Measurements from ENCODE around the gene AKNA. TPM values are rescaled to one million over a fixed set of nuclear protein-coding genes. Genes with fewer than 3 reads are reported as not detected.

AKNA gene
- total RNA-seq, 1 donor from 2014 or later = 7.1 TPM

DNA sequence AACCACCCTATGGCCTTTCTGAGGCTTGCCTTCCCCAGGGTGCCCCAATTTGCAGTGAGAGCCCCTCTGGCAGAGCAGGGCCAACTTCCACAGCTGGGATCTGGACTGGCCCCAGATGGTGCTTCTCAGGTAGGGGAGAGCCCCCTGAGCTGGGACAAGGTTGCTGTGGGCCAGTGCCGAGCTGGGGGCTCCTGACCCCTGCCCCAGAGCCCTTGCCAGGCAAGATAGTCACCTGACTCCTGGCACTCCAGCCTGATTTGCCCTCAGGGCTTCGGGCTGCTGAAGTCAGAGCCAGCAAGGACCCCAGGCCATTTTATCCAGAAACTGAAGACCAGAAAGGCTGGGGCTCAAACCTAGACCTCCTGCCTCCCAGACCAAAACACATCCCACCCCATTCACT lies 33.4 kb upstream of the AKNA start:
- no peak for ATAC-seq
- intact Hi-C loops (cut with DNase I) = no loop called here
- DNase-seq (ENCODE audit: missing footprints) = no peak

DNA sequence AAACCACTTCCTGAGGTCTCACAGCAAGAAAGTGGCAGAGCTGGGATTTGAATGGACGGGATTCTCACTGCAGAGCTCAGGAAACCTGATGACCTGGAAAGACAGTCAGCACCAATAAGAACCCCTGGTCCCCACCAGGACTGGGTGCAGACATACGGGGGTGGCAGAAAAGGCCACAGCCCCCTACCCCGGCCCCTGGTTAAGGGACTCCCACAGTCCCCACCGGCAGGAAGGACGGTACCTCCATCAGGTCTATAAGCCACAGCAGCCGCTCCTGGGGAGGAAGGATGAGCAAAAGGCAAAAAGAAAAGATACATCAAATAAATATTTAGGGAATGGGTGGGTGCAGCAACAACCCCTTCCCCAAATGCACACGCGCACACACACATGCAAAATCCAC lies 32.0 kb upstream of the AKNA start:
- DNase-seq (ENCODE audit: missing footprints) = no peak
- intact Hi-C loops (cut with DNase I) = no loop called here
- no peak for ATAC-seq

DNA sequence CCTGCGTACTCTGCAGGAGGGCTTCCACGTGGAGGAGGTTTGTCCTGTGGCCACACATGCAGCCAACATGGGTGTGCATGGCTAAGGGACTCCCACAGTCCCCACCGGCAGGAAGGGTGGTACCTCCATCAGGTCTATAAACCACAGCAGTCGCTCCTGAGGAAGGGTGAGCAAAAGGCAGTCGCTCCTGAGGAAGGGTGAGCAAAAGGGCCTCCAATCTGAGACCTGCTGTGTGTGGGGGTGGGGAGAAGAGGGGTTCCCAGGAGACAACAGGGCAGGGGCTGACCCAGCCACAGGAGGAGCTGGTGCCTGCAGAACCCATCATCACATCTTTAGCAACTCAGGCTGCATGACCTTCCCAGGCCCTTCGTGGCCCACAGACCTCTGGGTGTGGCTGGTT lies 30.3 kb upstream of the AKNA start:
- intact Hi-C loops (cut with DNase I) = no loop called here
- ATAC-seq = peak; percentile 20

DNA sequence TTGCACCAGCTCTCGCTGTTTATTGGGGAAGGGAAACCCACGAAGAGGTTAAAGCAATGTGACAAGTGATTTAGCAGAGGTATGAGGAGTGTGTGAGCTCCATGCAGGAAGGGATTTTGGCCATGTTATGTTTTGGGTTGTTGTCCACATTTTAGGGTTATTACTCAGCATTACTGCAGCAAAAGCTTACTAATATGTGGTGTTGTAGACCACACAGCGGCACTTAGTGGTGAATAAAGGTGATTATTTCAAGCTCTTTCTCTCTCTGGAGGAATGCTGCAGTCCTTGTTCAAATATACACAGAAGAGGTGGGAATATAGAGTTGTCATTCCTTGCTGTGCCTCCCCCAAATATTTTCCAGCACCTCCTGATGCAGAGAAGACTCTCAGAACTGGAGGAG lies 29.7 kb upstream of the AKNA start:
- no peak for DNase-seq (ENCODE audit: missing footprints)
- ATAC-seq = no peak
- intact Hi-C loops (cut with DNase I) = no loop called here

More for the DNA sequence above, 30.3 kb upstream of the AKNA start:
- DNase-seq (ENCODE audit: missing footprints) = no peak

DNA sequence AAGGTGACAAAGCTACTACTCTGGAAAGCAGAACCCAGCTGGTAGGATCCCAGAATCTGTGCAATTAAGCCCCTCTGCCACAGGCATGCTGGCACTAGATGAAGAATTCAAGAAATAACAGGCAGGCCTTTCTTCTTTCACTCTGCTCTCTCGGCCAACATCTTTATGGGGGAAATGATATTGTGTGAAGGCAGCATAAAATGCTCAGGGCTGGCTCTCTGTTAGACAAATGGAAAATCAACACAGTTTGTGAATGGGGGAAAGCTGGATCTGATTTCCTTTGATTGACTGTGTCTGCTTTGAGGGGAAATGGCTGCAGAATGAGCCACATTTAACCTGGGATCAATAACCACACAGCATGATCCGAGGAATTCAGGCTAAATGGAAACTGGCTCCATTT lies 29.1 kb upstream of the AKNA start:
- ATAC-seq (no peak), DNase-seq (ENCODE audit: missing footprints) (no peak)
- intact Hi-C loops (cut with DNase I) = no loop called here

DNA sequence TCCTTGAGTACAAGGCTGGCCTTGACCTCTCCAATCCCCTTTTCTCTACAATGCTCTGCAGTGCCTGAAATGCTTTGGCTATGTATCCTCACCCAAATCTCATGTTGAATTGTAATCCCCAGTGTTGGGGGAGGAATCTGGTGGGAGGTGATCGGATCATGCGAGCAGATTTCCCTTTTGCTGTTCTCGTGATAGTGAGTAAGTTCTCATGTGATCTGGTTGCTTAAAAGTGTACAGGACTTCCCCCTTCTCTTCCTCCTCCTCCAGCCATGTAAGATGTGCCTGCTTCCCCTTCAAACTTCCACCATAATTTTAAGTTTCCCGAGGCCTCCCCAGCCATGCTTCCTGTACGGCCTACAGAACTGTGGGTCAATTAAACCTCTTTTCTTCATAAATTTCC lies 28.5 kb upstream of the AKNA start:
- ATAC-seq (no peak), DNase-seq (ENCODE audit: missing footprints) (no peak)
- intact Hi-C loops (cut with DNase I) = no loop called here

DNA sequence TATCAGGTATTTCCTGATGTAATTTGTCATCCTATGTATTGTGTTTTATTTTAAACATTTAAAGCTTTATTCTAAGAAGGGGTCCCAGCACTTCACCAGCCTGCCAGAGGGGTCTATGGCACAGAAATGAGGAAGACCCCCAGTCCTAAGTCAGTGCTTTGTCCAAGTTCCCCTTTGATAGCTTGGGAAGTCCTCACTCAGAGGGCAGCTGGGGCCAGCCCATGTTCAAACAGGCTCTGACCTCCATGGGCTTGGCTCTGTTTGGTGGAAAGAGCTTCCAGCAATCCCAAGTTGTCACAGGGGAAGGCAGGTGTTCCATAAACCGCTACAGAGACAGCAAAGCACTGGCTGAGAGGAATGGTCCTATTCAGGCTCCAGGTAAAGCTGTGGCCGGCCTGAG lies 26.6 kb upstream of the AKNA start:
- intact Hi-C loops (cut with DNase I) = no loop called here
- DNase-seq (ENCODE audit: missing footprints) (no peak), ATAC-seq (no peak)

DNA sequence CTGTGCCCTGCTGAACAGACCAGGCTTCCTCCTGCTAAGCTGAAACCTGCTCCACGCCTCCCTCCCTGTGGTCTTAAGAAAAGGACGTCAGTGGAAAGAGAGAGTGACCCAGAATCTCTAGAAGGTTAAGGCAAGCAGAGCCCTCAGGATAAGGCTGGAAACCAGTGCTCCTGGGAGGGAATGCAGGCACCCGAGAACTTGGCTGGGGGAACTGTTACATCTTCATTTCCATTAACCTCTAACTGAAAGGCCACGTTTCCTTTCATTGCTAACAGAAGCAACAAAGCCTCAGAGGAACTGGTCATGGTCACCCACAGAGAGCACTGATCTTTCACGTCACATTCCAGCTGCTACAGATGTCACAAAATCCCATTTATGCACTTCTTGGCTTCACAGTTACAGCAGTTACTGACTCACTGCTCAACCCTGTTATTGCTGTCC lies 26.1 kb upstream of the AKNA start:
- DNase-seq (ENCODE audit: missing footprints) (no peak), ATAC-seq (no peak)
- intact Hi-C loops (cut with DNase I) = no loop called here

DNA sequence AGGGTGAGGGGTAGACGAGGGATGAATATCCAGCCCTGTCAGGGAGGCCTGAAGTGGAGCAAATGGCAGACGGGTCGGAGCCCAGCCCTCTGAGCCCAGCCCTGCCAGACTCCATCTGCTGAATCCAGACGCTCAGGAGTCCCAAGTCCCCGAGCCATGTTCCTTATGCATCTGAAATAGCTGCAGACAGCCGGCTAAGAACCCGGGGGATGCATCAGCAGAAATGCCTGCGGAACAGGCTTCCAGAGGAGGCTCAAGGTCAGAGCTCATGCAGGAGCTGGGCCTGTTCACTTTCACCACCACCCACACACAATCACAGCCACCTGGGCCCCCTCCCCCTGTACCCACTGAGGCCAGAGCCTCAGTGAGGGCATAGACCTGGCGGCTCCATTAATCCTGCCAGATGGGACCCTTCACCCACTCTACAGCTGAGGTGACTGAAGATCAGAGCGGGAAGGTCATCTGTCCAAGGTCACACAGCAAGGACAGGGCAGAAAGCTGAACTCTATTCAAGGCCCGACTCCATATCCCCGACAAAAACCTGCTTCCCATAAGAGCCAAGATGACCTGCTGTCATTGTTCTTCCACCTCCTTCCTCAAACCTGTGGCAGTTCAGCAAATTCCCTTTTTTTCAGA lies 24.4 kb upstream of the AKNA start:
- intact Hi-C loops (cut with DNase I) = no loop called here
- no peak for DNase-seq (ENCODE audit: missing footprints)

DNA sequence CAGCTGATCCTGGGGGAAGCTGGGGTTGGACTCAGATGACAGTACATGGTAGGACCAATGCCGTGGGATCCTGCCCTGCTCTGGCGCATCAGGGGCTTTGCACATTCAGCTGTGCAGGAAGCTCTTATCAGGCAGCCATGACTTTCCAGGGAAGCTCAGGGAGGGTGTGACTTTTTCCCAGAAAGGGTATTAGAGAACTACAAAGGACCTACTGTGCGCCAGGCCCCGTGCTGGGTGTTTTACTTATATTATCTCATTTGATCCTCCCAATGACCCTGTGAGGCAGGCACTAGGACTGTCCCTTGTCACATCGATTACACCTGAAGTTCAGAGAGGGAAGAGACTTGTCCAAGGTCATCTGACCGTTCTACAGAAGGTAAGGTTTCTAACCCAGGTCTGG lies 23.7 kb upstream of the AKNA start:
- DNase-seq (ENCODE audit: missing footprints) (peak; percentile 6), ATAC-seq (no peak)
- intact Hi-C loops (cut with DNase I) = no loop called here

More for the DNA sequence above, 24.4 kb upstream of the AKNA start:
- ATAC-seq = no peak

DNA sequence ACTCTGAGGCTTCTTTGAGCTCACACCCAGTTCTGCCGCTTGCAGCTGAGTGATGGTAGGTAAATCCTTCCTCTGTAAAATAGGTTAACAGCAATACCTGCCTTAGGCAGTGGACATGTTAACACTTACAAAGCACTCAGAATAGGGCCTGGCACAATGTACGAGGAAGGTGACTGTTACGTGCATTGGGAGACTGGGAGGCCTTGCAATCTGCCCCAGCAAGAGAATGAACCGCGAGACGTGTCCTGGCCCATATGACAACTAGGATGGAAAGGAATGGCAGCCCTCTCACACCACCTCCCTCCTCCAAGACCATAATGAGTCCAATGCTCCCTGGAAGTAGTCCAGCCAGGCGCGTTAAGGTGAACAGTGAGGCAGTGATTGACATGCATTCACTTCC lies 23.1 kb upstream of the AKNA start:
- ATAC-seq (no peak), DNase-seq (ENCODE audit: missing footprints) (peak; percentile 4)
- intact Hi-C loops (cut with DNase I) = no loop called here

DNA sequence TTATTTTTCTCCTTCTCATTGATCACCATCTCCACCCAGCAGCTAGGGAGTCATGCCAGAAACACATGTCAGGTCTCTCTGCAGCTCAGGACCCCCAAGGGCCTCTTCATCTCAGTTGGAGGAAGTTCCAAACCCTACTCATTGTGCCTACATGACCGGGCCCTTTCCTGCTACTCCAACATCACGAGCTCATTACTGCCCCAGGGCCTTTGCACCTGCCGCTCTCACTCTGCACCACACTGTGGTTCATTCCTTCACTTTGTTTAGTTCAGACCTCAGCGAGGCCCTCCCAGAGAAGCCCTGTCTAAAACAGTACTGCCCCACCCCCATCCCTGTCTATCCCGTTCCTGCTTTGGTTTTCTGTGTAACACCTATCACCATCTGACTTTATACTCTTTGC lies 22.1 kb upstream of the AKNA start:
- ATAC-seq = no peak
- intact Hi-C loops (cut with DNase I) = loop anchor here (5.0 to 10.0 kb wide), 2 partner anchors 502 to 1115 kb away; no protein-coding TSS in a partner anchor
- peak; percentile 9 for DNase-seq (ENCODE audit: missing footprints)

DNA sequence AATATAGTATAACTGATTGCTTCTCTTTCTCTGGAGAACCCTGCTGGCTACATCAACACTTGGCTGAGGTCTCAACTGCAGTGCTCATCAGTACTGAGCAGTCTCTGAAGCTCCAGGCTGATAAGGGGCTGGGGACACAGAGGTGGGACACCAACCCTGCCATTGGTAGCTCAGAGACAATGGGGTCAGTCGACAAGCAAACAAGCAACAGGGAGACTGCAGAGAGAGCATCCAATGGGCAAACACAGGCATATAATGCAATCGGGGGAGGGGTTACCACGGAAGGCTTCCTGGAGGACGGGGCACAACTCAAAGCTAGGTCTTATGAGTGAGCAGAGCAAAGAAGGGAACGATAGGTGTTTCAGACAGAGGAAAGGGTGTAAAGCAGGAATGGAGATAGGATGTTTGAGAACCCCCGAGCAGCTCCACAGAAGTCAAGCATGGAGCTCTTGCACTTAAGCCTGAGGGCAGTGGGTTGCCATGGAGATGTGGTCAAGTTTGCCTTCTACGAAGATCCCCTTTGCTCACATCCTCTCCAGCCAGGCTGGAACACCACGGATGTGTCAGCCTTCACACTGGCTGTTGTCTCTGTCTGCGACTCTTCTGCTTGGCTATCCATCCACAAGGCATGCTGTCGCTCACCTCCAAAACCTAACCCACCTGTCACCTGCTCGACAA lies 21.5 kb upstream of the AKNA start:
- intact Hi-C loops (cut with DNase I) = loop anchor here (5.0 to 10.0 kb wide), 2 partner anchors 503 to 1116 kb away; no protein-coding TSS in a partner anchor
- ATAC-seq (no peak), DNase-seq (ENCODE audit: missing footprints) (peak; percentile 53)

DNA sequence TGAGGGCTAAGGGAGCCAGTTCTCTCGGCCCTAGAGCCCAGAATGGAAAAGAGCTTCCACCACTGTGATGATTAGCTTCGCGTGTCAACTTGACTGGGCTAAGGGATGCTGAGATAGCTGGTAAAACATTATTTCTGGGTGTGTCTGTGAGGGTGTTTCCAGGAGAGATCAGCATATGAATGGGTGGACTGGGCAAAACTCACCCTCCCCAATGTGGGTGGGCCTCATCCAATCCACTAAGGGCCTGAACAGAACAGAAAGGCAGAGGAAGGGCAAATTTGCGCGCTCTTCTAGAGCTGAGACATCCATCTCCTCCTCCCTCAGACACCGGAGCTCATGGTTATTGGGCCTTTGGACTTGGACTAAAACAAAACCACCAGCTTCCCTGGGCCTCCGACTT lies 20.9 kb upstream of the AKNA start:
- ATAC-seq = no peak
- intact Hi-C loops (cut with DNase I) = loop anchor here (5.0 to 10.0 kb wide), 2 partner anchors 504 to 1116 kb away; no protein-coding TSS in a partner anchor
- peak; percentile 17 for DNase-seq (ENCODE audit: missing footprints)

DNA sequence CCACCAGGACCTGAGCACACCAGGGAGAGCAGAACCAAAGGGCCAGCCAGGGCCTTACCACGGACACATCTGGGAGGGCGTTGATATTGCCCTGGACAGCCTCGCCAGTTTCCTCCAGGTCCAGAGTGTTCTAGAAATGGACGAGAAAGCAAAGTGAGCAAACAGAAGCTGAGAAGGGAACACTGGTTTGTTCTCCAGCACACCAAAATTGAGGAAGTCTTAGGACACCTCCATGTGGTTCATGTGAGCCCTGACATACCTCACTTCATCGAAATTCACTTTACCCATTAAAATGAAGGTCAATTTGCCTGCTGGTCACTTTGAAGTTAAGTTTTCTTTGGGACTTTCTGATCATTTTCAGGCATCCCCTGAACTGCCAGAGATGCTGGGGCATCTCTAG lies 20.1 kb upstream of the AKNA start:
- intact Hi-C loops (cut with DNase I) = loop anchor here (5.0 to 10.0 kb wide), 2 partner anchors 504 to 1117 kb away; no protein-coding TSS in a partner anchor
- peak; percentile 40 for DNase-seq (ENCODE audit: missing footprints)
- ATAC-seq = no peak

DNA sequence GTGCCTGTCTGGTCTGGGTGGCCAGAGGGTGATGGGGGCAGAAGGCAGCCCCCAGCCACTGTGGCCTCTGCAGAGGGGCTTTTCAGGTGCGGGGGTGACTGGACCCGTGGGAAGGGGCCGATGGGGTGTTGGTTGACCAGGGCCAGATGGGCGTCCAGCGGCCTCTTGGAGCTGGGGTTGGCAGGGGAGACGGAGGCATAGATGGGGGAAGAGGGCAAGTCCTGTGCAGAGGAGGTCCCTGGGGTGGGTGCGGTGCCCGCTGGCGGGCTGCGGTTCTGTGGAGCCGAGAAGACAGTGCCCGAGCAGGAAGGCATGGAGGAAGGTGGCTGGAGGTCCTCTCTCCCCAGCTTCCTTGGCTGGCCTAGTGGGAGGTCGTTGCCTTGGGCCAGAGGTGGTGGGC lies 18.7 kb upstream of the AKNA start:
- ATAC-seq = no peak
- peak; percentile 37 for DNase-seq (ENCODE audit: missing footprints)
- intact Hi-C loops (cut with DNase I) = loop anchor here (5.0 to 10.0 kb wide), 2 partner anchors 506 to 1118 kb away; no protein-coding TSS in a partner anchor

DNA sequence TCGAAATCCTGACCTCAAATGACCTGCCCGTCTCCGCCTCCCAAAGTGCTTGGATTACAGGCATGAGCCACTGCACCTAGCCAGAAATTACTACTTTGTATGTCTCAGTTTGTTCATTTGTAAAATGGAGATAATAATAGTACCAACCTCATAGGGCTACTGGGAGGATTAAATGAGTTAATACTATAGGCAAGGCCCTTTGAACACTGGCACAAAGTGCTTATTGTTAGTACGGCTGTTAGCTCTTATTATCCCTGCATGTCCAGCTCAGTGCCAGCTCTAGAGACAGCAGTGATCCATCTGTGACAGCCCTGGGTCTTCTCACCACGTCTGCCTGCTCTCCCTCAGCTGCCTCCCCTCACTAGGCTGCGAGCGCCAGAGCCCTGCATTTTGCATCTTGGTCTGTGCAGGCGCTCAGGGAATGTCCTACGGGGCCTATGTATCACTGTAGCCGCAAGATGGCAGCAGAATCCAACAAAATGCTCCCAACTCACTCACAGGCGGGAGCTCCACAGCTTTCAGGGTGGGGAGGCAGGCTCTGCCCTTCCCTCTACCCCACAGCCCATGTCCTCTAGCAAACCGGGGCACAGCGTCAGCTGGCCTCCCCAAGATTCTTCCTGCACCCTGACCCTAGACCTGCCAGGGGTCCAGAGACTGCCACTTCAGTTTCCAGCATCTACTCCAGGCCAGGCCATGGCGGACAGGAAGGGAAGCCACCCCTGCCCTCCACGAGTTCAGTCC lies 17.7 kb upstream of the AKNA start:
- peak; percentile 92 for ATAC-seq
- intact Hi-C loops (cut with DNase I) = loop anchor here (1.0 to 10.0 kb wide), 4 partner anchors 248 to 1119 kb away; no protein-coding TSS in a partner anchor
- peak; percentile 87 for DNase-seq (ENCODE audit: missing footprints)

DNA sequence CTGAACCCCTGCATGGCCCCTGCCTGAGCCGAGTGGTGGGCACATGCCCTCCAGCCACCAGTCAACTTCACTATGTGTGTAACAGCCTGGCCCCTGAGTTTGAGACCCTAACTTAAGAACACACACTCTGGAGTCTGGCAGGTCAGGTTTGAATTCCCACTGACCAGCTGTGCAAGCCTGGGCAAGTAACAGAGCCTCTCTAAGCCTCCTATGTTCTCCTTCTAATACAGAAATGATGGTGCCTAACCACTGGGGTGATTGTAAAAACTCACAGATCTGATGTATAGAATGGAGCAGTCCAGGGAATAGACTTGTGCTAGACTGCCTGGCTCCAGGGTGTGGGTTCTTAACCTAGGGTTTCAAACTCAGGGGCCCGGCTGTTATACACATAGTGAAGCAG lies 16.7 kb upstream of the AKNA start:
- intact Hi-C loops (cut with DNase I) = loop anchor here (2.0 to 10.0 kb wide), 2 partner anchors 610 to 1120 kb away; no protein-coding TSS in a partner anchor
- ATAC-seq (no peak), DNase-seq (ENCODE audit: missing footprints) (peak; percentile 13)

DNA sequence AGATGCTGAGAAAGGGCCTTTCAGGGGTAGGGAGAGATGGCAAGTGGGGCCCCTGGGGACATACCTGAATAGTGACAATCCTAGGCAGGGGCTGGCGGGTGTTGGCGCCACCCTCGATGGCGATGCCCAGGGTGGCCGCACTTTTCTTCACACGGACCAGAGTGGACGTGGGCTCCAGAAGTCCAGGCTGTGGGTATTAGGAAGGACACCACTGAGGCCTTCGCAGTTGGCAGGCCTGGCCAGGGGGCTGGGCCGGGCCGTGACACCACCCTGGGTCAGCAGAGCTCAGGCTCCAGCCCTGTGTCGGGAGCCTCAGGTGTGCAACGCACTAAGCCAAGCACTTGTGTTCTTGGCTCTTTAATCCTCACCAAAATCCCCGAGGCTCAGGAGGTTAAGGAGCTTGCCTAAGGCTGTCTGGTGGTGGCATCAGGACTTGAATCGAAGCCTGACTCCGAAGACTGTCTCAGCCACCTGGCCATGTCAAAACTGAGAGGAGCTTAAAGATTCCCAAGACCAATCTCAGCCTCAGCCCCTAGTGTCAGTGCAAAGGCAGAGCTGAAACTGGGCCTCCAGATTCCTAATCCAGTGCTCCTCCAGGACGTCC lies 15.5 kb upstream of the AKNA start:
- intact Hi-C loops (cut with DNase I) = loop anchor here (10.0 kb wide), 1 partner anchor 1122 kb away; no protein-coding TSS in a partner anchor
- DNase-seq (ENCODE audit: missing footprints) = no peak
- no peak for ATAC-seq

Data from Right ventricle myocardium inferior (tissue), 1 donor.